HG02678 (cell line): ENCODE data around the gene FTO.

Experiments used
- ATAC-seq: cut with Tn5 transposase; IDR thresholded peaks from one replicate; pipeline ENCODE4 v1.9.1; 2021; ENCODE audit warnings: mild to moderate bottlenecking, moderate library complexity; ENCODE audit not compliant: unreplicated experiment

FTO gene

GRCh38 chr16:53989597-53989996 lies 285.6 kb downstream of the FTO start:
- ATAC-seq: no peak

GRCh38 chr16:53991754-53992378 lies 287.9 kb downstream of the FTO start:
- no peak for ATAC-seq

- ATAC-seq: no peak
Observed at GRCh38 chr16:53995378-53995777, 291.4 kb downstream of the FTO start.

- no peak for ATAC-seq
Observed at GRCh38 chr16:53996961-53997360, 293.0 kb downstream of the FTO start.

GRCh38 chr16:53998024-53998810 lies 294.3 kb downstream of the FTO start:
- ATAC-seq: no peak

GRCh38 chr16:53998966-53999522 lies 295.1 kb downstream of the FTO start:
- ATAC-seq: no peak

DNA sequence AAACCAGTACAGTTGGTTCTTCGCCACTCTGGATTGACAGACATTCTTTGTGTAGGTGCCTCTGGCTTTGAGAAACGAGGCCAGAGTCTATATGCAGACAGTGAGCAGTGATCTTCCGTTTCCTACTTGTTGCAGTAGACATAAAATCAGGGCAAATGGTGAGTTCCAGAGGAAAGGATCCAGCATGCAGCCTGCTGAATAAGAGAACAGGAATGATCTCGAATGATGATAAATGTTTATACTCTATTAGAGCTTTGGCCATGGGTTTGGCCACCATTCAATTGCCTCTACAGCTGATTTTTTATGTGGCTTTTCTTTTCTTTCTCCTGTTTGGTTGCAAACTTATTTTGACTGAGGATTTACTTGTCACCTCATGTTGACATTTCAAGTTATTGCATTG lies 295.9 kb downstream of the FTO start:
- no peak for ATAC-seq

- no peak for ATAC-seq
Observed at GRCh38 chr16:54000361-54000760, 296.4 kb downstream of the FTO start.

- ATAC-seq: no peak
Observed at GRCh38 chr16:54006693-54007092, 302.7 kb downstream of the FTO start.

- no peak for ATAC-seq
Observed at GRCh38 chr16:54007504-54007903, 303.5 kb downstream of the FTO start.

- no peak for ATAC-seq
Observed at GRCh38 chr16:54009464-54010176, 305.7 kb downstream of the FTO start.

- ATAC-seq: no peak
Observed at GRCh38 chr16:54015147-54015546, 311.2 kb downstream of the FTO start.

- no peak for ATAC-seq
Observed at GRCh38 chr16:54022362-54022761, 318.4 kb downstream of the FTO start.

DNA sequence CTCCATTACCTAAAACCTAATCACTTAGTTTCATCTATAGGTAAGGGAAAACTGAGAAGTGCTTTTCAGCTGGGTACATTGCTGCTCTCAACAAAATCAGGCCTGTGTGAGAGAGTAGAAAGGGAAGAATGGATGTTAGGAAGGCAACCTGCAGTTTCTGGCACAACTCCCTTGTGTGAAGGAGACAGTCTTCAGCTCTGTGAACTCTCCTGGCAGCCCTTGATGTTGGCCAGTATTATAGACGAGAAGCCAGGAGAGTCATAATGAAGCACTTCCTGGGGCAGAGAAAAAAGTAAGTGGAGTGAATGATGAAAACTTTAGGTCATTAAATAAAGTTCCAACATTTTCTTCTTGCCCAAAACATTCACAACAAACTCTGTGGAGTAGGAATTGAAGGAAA lies 322.5 kb downstream of the FTO start:
- no peak for ATAC-seq

GRCh38 chr16:54027062-54027461 lies 323.1 kb downstream of the FTO start:
- no peak for ATAC-seq

DNA sequence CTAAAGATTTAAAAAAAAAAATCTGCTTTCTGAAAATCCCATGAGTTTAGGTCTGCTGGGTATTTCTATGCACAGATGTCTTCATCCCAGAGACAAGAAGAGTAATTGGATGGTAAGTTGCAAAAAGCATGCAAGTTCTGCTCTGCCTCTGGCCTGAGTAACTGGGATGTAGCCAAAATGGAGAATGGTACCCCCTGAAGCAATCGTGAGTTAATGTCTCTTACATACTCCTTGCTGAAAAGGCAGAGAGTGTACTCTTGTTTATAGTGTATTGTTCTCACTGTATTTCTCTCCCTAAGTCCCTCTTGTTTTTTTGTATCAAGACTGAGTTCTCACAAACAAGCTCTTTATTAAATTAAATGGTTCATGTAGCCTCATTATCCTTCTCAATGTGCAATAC lies 323.6 kb downstream of the FTO start:
- no peak for ATAC-seq

DNA sequence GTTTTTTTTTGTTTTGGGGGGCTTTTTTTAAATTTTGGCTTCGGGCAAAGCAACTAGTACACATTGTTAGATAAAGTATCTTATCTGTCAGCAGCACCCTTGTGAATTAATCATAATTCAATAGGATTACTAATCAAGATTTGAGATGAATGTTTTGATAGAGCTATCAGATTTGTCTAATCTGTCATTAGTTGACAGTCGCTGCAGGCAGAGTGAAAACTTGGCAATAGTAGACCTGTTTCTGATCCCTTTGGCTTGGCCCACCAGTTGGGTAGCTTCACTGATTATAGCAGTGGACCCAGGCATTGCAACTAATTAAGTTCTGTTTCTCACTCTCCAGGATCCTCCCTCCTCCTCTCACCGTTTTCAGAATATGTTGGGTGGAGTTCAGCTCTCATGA lies 324.0 kb downstream of the FTO start:
- no peak for ATAC-seq

DNA sequence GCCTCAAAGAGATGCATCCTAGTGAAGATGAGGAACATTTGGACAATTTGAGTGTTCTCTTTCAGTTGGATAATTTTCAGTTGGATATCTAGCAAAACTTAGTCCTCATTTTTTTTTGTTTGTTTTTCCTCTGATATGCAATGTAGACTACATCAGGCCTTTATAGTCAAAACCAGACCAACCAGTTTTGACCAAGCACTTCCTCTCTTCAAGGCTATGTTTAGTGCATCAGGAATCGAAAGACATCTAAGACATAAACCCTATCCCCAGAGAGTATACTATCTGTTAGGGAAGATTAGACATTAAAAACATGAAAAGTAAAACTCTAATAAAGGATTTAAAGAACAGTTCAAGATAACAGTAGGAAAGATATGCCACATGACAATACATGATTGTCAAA lies 326.5 kb downstream of the FTO start:
- no peak for ATAC-seq

DNA sequence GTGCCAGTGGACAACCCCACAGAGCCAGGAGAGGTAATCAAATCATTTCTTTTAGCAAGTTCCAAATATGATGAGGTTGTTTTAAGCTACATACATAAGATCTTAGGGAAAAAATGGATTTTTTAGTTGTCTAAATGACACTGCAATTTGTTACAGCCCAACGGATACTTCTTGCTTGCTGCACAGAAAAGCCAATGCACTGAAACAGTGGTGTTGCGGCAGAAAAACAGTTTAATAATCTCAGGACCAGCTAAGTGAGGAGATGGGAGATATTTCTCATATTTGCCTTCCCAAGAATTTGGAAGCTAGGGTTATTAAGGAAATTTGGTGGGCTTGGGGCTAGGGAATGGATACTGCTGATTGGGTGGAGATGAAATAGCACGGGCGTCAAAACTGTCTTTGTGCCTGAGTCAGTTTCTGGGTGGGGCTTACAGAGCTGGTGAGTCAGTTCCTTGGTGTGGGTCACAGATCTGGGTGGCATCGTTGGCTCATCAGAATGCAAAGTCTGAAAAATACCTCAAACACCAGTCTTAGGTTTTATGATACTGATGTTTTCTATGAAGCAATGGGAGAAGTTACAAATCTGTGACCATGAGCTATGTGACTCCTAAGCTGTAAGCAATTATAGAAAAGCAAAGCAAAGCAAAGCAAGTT lies 327.3 kb downstream of the FTO start:
- ATAC-seq: no peak

GRCh38 chr16:54033747-54034146 lies 329.8 kb downstream of the FTO start:
- no peak for ATAC-seq

GRCh38 chr16:54034684-54035083 lies 330.7 kb downstream of the FTO start:
- no peak for ATAC-seq
